A549 (cell line): ENCODE data around the gene LMF1. TPM values are rescaled to one million over a fixed set of nuclear protein-coding genes. Genes with fewer than 3 reads are reported as not detected.

Source experiments
- ATAC-seq, 2 experiments: fragments of 200-7000 bp in 1 of 2; fragments of >200 bp in 1 of 2; cut with Nextera tagmentation in 1 of 2; cut with Tn5 transposase in 1 of 2; 3 replicates each; pipeline versions ENCODE4 v1.8.0 to v1.9.1; 2018 to 2020; ENCODE audit warnings: mild to moderate bottlenecking in 1 of 2, moderate library complexity in 1 of 2
- CTCF ChIA-PET: fragments of 300-600 bp; sonication (Branson Sonifier 250); formaldehyde crosslinking; extraction: SDS; loops from one replicate; lab custom pipeline; 2021; ENCODE audit warnings: antibody characterized with exemption, inconsistent platforms; lab: Yijun Ruan, JAX
- POLR2A ChIA-PET: fragments of 350-600 bp; formaldehyde crosslinking; extraction: SDS; loops from one replicate; lab custom pipeline; 2021; ENCODE audit warnings: antibody characterized with exemption, inconsistent platforms; lab: Yijun Ruan, JAX
- DNase-seq, 2 experiments: peaks; one replicate each; pipeline versions ENCODE4 v3.0.0 to v3.0.0-alpha.2; 2011 to 2016; ENCODE audit warnings: low read depth in 1 of 2, low spot score in 1 of 2
- FAIRE-seq: peaks from 2 replicates; lab custom pipeline; 2011; peaks lifted over from hg19 to GRCh38; lab: Jason Lieb, UNC
- H3K27ac ChIP-seq, 2 experiments: fragments of >200 bp; sonication (Bioruptor Twin); formaldehyde crosslinking; 3 replicates each; pipeline ENCODE4 v1.5.1; 2016 to 2017
- H3K4me1 ChIP-seq: fragments of >200 bp; sonication (Bioruptor Twin); formaldehyde crosslinking; 3 replicates; pipeline ENCODE4 v1.6.1; 2016
- H3K4me2 ChIP-seq: fragments of >200 bp; sonication (Bioruptor Twin); formaldehyde crosslinking; 3 replicates; pipeline ENCODE4 v1.6.1; 2016
- H3K4me3 ChIP-seq: fragments of >200 bp; sonication (Bioruptor Twin); formaldehyde crosslinking; 3 replicates; pipeline ENCODE4 v1.5.1; 2016
- H3K9me3 ChIP-seq: fragments of >200 bp; sonication (Bioruptor Twin); formaldehyde crosslinking; 3 replicates; pipeline ENCODE4 v1.6.1; 2016
- CBX2 ChIP-seq: fragments of 200-600 bp; sonication (generic); IDR thresholded peaks from 2 replicates; pipeline ENCODE4 v1.6.1; 2016; ENCODE audit warnings: low read depth, mild to moderate bottlenecking, borderline replicate concordance
- CHD2 ChIP-seq: fragments of 150-350 bp; IDR thresholded peaks from 2 replicates; pipeline ENCODE4 v1.6.1; 2014; ENCODE audit warnings: low read length; ENCODE audit not compliant: partially characterized antibody
- E2F6 ChIP-seq: IDR thresholded peaks from 2 replicates; pipeline ENCODE4 v1.6.1; 2012; ENCODE audit warnings: low read depth, borderline replicate concordance
- EHMT2 ChIP-seq: fragments of 200-600 bp; sonication (generic); IDR thresholded peaks from 2 replicates; pipeline ENCODE4 v1.6.1; 2016; ENCODE audit warnings: antibody characterized with exemption, low read depth, mild to moderate bottlenecking, moderate library complexity
- ELK1 ChIP-seq: fragments of 150-350 bp; IDR thresholded peaks from 2 replicates; pipeline ENCODE4 v1.6.1; 2014; ENCODE audit warnings: low read depth, mild to moderate bottlenecking, low read length
- ESRRA ChIP-seq: fragments of 150-350 bp; IDR thresholded peaks from 2 replicates; pipeline ENCODE4 v1.6.1; 2014; ENCODE audit warnings: mild to moderate bottlenecking, low read length, borderline replicate concordance
- FOSL2 ChIP-seq, 2 experiments: fragments of 450-650 bp in 1 of 2; fragments of >200 bp in 1 of 2; sonication (Bioruptor Twin) in 1 of 2; formaldehyde crosslinking; IDR thresholded peaks; 2 replicates each; pipeline versions ENCODE4 v1.5.0 to v1.6.1; 2016 to 2020; ENCODE audit warnings: mild to moderate bottlenecking in 1 of 2, moderate library complexity in 1 of 2
- GATA3 ChIP-seq: IDR thresholded peaks from 2 replicates; pipeline ENCODE4 v1.6.1; 2012; ENCODE audit warnings: borderline replicate concordance
- HOXB5 ChIP-seq: fragments of 250-450 bp; sonication (Bioruptor Pico); IDR thresholded peaks from 2 replicates; pipeline ENCODE4 v1.5.0; 2020; ENCODE audit warnings: mild to moderate bottlenecking, moderate library complexity
- JUNB ChIP-seq: fragments of >200 bp; sonication (Bioruptor Twin); formaldehyde crosslinking; IDR thresholded peaks from 2 replicates; pipeline ENCODE4 v1.6.1; 2016
- KDM5A ChIP-seq: fragments of 200-600 bp; sonication (generic); IDR thresholded peaks from 2 replicates; pipeline ENCODE4 v1.6.1; 2016; ENCODE audit warnings: antibody characterized with exemption, mild to moderate bottlenecking
- MAFK ChIP-seq: fragments of 450-650 bp; IDR thresholded peaks from 2 replicates; pipeline ENCODE4 v1.6.1; 2014; ENCODE audit not compliant: partially characterized antibody
- MAX ChIP-seq: IDR thresholded peaks from 2 replicates; pipeline ENCODE4 v1.6.1; 2012
- POLR2AphosphoS2 ChIP-seq: conservative IDR thresholded peaks from 2 replicates; pipeline ENCODE4 v1.6.1; 2012; ENCODE audit warnings: low read length, improper control_type of control experiment, inconsistent platforms
- REST ChIP-seq: fragments of 200-600 bp; sonication (generic); IDR thresholded peaks from 2 replicates; pipeline ENCODE4 v1.6.1; 2016; ENCODE audit warnings: antibody characterized with exemption, mild to moderate bottlenecking, moderate library complexity
- ZFP36 ChIP-seq: fragments of 450-650 bp; IDR thresholded peaks from 2 replicates; pipeline ENCODE4 v1.6.1; 2014; ENCODE audit warnings: borderline replicate concordance; ENCODE audit not compliant: partially characterized antibody
- ZNF302 ChIP-seq: fragments of 250-450 bp; sonication (Bioruptor Pico); IDR thresholded peaks from 2 replicates; pipeline ENCODE4 v1.9.0; 2021; ENCODE audit warnings: inconsistent platforms, mild to moderate bottlenecking, moderate library complexity
- WGBS: methylation state at CpG from one replicate; pipeline ENCODE4 v1.1.6; 2017; ENCODE audit errors: missing lambda C conversion rate; 5-methylcytosine and 5-hydroxymethylcytosine counted together
- polyA plus RNA-seq, 4 experiments: library from polyadenylated mRNA; depleted of rRNA in 3 of 4; stranded (reverse); fragments of >200 nt; fragmentation: RNase III in 1 of 4; extraction: RNeasy Plus Mini Kit Qiagen cat#74134 plus additional on column Dnase treatment in 1 of 4; gene quantifications; 2 replicates in 3 of 4; 3 replicates in 1 of 4; pipeline ENCODE4 v1.2.3, GENCODE V29; 2011 to 2017

Gene LMF1
- polyA plus RNA-seq, 2 of the 4 experiments (the other 2 are of a cell fraction), result 8.8 to 10.9 TPM

- no peak for FAIRE-seq
- Histone ChIP-seq H3K4me3 (no peak overlapping the region), H3K9me3 (no peaks in the 10 kb centered on the region), H3K4me2 (no peak overlapping the region), H3K4me1 (no peaks in the 10 kb centered on the region), H3K27ac (no peak overlapping the region)
- ChIA-PET POLR2A (no interaction called here), CTCF (interaction anchor here (1.4 kb wide), 1 partner anchor 9 kb away, joined by 3 read pairs; no protein-coding TSS in a partner anchor)
- ATAC-seq, result peak in 1 of 2 experiments; percentile 67; a peak in 3 of 6 replicates
- WGBS, result 56% methylated on average over 4 of the region's 4 CpGs
- TF ChIP-seq MAFK, result no peak
- no peak for TF ChIP-seq ESRRA
- no peak for TF ChIP-seq ZFP36
- no peak for TF ChIP-seq CHD2
- no peak for TF ChIP-seq POLR2AphosphoS2
- no peak for TF ChIP-seq ZNF302 (CRISPR knock-in tag)
- TF ChIP-seq JUNB, result no peak
- TF ChIP-seq EHMT2, result no peak
- no peak for TF ChIP-seq KDM5A
- no peak for TF ChIP-seq ELK1
- no peak for TF ChIP-seq FOSL2 (IDR thresholded peaks at IDR 0.05)
- TF ChIP-seq FOSL2 (CRISPR knock-in tag; IDR thresholded peaks at IDR 0.05), result no peak
- no peak for TF ChIP-seq MAX
- TF ChIP-seq GATA3, result no peak
- peak in 1 of 2 experiments; percentile 15 for DNase-seq
These were observed 56.3 kb downstream of the LMF1 start for GRCh38 chr16:914440-914839.

- H3K9me3 ChIP-seq, result no peaks in the 10 kb centered on the region
- POLR2A ChIA-PET, result no interaction called here
These were observed 56.9 kb downstream of the LMF1 start for GRCh38 chr16:913817-914439.

More at GRCh38 chr16:913817-914439, 56.9 kb downstream of the LMF1 start:
- no peak overlapping the region for H3K27ac ChIP-seq
- no peak overlapping the region for H3K4me2 ChIP-seq
- TF ChIP-seq CBX2, result no peak
- TF ChIP-seq GATA3, result no peak
- no peak for TF ChIP-seq HOXB5 (CRISPR knock-in tag)
- no peak for TF ChIP-seq ELK1
- no peak for TF ChIP-seq E2F6
- TF ChIP-seq REST, result no peak
- no peak for DNase-seq
- WGBS, result 83% methylated on average over 23 of the region's 26 CpGs
- ATAC-seq, result no peak; a peak in 1 of 6 replicates
- FAIRE-seq, result no peak
- H3K4me1 ChIP-seq, result no peaks in the 10 kb centered on the region
- no peak overlapping the region for H3K4me3 ChIP-seq
- CTCF ChIA-PET, result interaction anchor here (1.4 kb wide), 1 partner anchor 9 kb away, joined by 3 read pairs; no protein-coding TSS in a partner anchor
